HFFc6 (cell line): ENCODE data around the gene TACC2. TPM values are rescaled to one million over a fixed set of nuclear protein-coding genes. Genes with fewer than 3 reads are reported as not detected.
A peak's percentile ranks its signal among the peaks of the same experiment; 100 is the strongest.

Experiments used
- DNase-seq: peaks from one replicate; pipeline ENCODE4 v3.0.0-alpha.2; 2018
- H3K27ac Mint-ChIP-seq: 2 replicates; pipeline ENCODE4 v1.8.0; 2020; ENCODE audit warnings: mild to moderate bottlenecking, mixed read lengths
- H3K27me3 Mint-ChIP-seq: 2 replicates; pipeline ENCODE4 v1.8.0; 2021; ENCODE audit warnings: mild to moderate bottlenecking, moderate library complexity, mixed read lengths; ENCODE audit not compliant: insufficient read depth
- H3K36me3 Mint-ChIP-seq: 2 replicates; pipeline ENCODE4 v1.8.0; 2021; ENCODE audit warnings: low read depth, mixed read lengths
- H3K4me1 Mint-ChIP-seq: 2 replicates; pipeline ENCODE4 v1.8.0; 2020; ENCODE audit warnings: low read depth, mixed read lengths
- H3K4me3 Mint-ChIP-seq: 2 replicates; pipeline ENCODE4 v1.8.0; 2020; ENCODE audit warnings: mild to moderate bottlenecking, moderate library complexity, mixed read lengths
- H3K9me3 Mint-ChIP-seq: 2 replicates; pipeline ENCODE4 v1.8.0; 2020; ENCODE audit warnings: mild to moderate bottlenecking, mixed read lengths
- total RNA-seq, 6 experiments: library from RNA; stranded (reverse); fragmentation: NEBNext Ultra II Directional; extraction: Animal tissue kit (Norgen Biotek cat#: 25700); gene quantifications; 2 replicates in 1 of 6; 3 replicates in 5 of 6; pipeline ENCODE4 v1.2.3, GENCODE V29; 2021
- TF ChIP-seq, protein P1 (sequence below): fragments of 200-600 bp; sonication (generic); IDR thresholded peaks from 2 replicates; pipeline ENCODE4 v1.5.0; 2021; ENCODE audit warnings: antibody characterized with exemption, mild to moderate bottlenecking

The TACC2 gene
- total RNA-seq, 6 experiments from 2014 or later = 15.9 to 19.5 (median 17.5) TPM

DNA sequence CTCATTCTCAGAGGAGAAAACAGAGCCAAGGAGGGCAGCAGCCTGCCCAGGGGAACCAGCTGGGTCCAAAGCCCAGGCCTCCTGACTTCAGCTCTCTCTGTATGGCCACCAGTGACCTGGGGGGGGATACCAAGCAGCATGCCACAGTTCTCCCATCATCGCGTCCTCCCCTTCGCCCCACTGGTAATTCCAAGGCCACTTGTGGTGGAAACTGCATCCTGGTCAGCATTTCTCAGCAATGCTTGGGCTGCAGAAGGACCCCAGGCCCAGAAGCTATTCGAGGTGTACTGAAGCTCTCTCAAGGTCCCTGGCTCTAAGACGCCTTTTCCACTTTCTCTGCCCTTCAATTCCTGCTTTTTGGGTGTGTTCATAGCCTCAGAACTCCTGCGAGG is 309.2 kb downstream of the TACC2 start:
- no peak for DNase-seq
- Mint-ChIP-seq H3K4me1 (peaks cover 34% of the 10 kb centered on the region), H3K27me3 (peaks cover 24% of the 10 kb centered on the region), H3K9me3 (no peaks in the 10 kb centered on the region), H3K4me3 (no peak overlapping the region), H3K36me3 (no peaks in the 10 kb centered on the region), H3K27ac (no peak overlapping the region)
- TF ChIP-seq, protein P1, sequence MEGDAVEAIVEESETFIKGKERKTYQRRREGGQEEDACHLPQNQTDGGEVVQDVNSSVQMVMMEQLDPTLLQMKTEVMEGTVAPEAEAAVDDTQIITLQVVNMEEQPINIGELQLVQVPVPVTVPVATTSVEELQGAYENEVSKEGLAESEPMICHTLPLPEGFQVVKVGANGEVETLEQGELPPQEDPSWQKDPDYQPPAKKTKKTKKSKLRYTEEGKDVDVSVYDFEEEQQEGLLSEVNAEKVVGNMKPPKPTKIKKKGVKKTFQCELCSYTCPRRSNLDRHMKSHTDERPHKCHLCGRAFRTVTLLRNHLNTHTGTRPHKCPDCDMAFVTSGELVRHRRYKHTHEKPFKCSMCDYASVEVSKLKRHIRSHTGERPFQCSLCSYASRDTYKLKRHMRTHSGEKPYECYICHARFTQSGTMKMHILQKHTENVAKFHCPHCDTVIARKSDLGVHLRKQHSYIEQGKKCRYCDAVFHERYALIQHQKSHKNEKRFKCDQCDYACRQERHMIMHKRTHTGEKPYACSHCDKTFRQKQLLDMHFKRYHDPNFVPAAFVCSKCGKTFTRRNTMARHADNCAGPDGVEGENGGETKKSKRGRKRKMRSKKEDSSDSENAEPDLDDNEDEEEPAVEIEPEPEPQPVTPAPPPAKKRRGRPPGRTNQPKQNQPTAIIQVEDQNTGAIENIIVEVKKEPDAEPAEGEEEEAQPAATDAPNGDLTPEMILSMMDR = no peak

DNA sequence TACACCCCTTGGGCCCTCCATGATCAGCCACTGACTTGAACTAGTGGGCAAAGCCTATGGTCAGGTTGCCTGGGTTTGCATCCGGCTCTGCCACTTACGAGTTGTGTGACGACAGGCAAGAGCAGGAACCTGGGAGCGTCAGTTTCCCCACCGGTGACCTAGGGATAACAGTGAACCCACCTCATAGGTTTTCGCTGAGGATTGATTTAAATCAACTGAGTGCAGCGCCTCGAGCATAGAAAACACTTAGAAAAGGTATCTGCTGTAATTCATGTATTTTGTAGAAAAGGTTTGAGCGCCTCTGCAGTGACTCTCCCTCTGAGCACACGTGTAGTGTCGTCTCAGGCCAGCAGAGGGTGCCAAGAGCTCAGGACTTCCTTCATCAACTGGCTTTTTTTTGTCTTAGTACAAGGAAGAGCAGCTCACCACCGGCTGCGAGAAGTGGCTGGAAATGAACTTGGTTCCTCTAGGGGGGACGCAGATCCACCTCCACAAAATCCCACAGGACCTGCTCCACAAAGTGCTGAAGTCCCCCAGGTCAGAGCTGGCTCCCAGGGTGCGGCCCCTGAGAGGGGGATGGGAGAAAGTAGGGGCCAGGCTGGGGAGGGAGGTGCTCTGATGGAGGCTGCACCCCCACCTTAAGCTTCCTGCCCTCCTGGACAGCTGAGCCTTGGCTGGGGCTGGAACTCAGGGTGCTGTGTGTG is 309.8 kb downstream of the TACC2 start:
- DNase-seq = peak; percentile 50
- H3K4me3 Mint-ChIP-seq = peak overlapping the region; percentile 43; the same call in 1 of the 2 replicates
- no peak overlapping the region for H3K27ac Mint-ChIP-seq
- H3K36me3 Mint-ChIP-seq = no peaks in the 10 kb centered on the region
- TF ChIP-seq, protein P1 = peak; percentile 94
- peaks cover 24% of the 10 kb centered on the region for H3K27me3 Mint-ChIP-seq
- H3K9me3 Mint-ChIP-seq = no peaks in the 10 kb centered on the region
- H3K4me1 Mint-ChIP-seq = peaks cover 29% of the 10 kb centered on the region

DNA sequence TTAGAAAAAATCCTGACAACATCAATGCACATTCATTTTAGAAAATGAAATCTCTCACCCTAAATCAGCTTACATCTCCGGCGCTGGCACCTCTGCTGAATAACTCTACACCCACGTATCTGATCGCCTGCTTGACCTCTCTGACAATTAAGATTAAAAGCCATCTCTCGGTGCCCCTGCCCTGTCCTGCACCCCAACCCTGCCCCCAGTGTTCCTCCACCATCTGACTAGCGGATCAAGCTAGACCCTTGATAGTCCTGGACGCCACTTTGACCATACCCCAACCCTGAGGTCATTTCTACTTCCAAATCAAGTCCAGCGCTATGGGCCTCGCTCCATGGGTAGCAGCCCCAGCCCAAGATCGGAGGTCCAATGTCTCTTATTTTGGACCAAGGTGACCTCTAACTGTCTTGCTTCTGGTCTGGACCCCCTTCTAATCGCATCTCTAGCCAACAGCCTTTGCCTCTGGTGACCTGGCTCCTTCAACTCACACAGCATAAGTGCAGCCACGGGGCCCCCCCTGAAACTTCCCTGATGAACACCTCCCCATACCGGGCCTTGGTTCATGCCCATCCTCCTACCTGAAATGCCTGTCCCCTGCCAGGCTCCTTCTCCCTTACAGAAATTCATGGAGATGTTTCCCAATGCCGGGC is 310.6 kb downstream of the TACC2 start:
- H3K27me3 Mint-ChIP-seq = peaks cover 24% of the 10 kb centered on the region
- no peaks in the 10 kb centered on the region for H3K9me3 Mint-ChIP-seq
- H3K4me1 Mint-ChIP-seq = peaks cover 23% of the 10 kb centered on the region
- TF ChIP-seq, protein P1 = no peak
- DNase-seq = no peak
- no peak overlapping the region for H3K4me3 Mint-ChIP-seq
- no peak overlapping the region for H3K27ac Mint-ChIP-seq
- H3K36me3 Mint-ChIP-seq = no peaks in the 10 kb centered on the region

DNA sequence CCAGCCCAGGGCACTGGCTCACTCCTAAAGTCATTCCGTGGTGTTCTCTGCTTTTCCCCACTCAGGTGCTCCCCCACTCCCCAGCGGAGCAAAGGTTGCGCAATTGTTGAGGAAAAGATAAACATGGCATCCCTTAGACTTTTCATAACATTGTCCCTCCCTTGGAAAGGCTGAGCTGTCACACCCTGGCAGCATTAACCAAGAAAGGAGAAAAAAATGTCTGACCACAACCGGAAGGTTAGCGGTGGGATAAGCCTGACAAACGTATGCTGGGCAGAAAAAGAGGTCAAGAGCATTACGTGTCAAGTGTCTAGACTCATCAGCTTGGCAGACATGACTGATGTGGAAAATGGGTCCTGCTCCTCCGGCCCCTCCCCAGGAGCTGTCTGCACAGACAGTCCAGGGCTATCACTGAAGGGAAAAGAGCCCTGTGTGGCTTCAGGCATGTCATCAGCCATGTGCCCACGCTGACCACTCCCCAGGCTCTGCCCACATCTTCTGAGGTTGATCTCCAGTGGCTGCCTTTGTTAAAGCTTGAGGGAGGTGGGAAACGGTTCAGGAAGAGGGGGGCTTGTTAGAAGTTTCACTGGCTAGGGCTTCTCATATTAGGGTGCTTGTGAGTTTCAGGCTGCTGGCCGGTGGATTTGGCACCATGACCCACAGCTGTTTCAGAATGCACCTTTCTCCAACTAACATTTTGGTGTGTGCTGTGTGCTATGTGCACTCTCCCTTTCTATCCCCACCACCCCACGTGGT is 312.3 kb downstream of the TACC2 start:
- peaks cover 18% of the 10 kb centered on the region for H3K27me3 Mint-ChIP-seq
- H3K36me3 Mint-ChIP-seq = peaks cover 7% of the 10 kb centered on the region
- TF ChIP-seq, protein P1 = no peak
- H3K9me3 Mint-ChIP-seq = peaks cover 9% of the 10 kb centered on the region; the same call in 1 of the 2 replicates
- DNase-seq = peak; percentile 3
- no peak overlapping the region for H3K27ac Mint-ChIP-seq
- peaks cover 23% of the 10 kb centered on the region for H3K4me1 Mint-ChIP-seq
- no peak overlapping the region for H3K4me3 Mint-ChIP-seq

DNA sequence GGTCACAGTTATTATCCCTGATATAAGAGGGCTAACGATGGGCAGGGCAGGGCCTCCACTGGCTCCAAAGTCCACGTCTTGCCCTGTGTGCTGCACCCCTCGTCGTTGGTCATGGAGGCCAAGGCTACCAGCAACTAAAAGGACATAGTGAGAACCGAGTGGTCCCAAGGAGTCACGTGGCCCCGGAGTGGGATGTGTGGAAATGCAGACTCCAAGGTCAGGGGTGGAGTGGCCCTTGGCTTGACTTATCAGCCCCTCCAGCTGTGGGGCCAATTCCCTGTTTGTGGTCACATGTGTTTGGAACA is 312.8 kb downstream of the TACC2 start:
- H3K27me3 Mint-ChIP-seq = peaks cover 15% of the 10 kb centered on the region
- TF ChIP-seq, protein P1 = no peak

More for the DNA sequence above, 312.8 kb downstream of the TACC2 start:
- Mint-ChIP-seq H3K36me3 (peaks cover 7% of the 10 kb centered on the region), H3K4me1 (peaks cover 23% of the 10 kb centered on the region), H3K27ac (no peak overlapping the region), H3K9me3 (peaks cover 9% of the 10 kb centered on the region; the same call in 1 of the 2 replicates), H3K4me3 (no peak overlapping the region)
- no peak for DNase-seq
